Skin of body (tissue), 2 donors: ENCODE results near the gene PPFIA1. TPM values are rescaled to one million over a fixed set of nuclear protein-coding genes. Genes with fewer than 3 reads are reported as not detected.
"Not testable (repeated sequence)": the region's sequence is repeated elsewhere in the genome, so short reads cannot be mapped to it uniquely, and the experiment has no call there.

Experiments used
- DNase-seq: peaks from one replicate; lab custom pipeline; 2025; lab: John Stamatoyannopoulos, UW
- total RNA-seq: library from RNA; depleted of rRNA; stranded (reverse); fragments of >200 nt; gene quantifications from one replicate; pipeline ENCODE4 v1.2.3, GENCODE V29; 2014

The PPFIA1 gene
- total RNA-seq, 1 donor from 2014 or later, result 43.2 TPM

DNA sequence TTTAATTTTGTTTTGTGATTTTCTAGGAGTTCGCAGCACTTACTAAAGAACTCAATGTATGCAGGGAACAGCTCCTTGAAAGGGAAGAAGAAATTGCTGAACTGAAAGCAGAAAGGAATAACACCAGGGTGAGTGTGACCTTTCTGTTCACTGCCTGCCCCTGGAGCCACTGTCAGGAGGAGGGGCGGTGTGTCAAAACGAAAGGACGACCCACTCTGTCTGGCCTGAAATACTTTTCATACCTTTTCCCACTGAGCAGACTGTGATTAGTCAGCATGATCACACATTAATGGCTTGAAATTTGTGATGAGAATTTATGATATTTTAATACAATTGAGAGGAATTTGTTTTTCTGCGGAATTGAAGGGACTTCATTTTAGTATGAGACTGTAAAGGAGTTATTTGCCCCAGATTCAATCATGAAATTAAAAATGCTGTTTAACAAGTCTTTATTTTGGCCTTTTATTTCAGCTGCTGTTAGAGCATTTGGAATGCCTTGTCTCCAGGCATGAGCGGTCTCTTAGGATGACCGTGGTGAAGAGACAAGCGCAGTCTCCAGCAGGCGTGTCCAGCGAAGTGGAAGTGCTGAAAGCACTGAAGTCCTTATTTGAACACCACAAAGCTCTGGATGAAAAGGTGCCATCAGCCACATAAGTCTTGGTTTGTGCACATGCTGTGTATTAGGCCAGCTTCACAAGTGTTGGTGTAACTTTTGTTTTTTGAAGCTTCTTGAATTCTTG is 54.1 kb downstream of the PPFIA1 start:
- DNase-seq, result no peak

DNA sequence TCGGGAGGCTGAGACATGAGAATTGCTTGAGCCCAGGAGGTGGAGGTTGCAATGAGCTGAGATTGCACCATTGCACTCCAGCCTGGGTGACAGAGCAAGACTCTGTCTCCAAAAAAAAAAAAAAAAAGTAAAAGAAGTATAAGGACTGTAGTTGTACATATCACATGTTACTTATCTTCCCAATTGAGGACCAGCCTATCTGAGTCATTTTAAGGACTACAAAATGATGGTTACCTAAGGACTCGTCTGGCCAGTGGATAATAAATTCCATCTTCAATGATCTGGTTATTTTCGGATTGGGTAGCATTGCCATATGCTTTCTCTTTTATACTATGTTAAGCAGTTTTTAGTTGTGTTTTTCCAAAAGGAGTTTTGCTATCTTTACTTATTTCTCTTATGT is 55.3 kb downstream of the PPFIA1 start:
- DNase-seq, result no peak

GRCh38 chr11:70326365-70326811 is 55.9 kb downstream of the PPFIA1 start:
- DNase-seq, result peak; percentile 17

DNA sequence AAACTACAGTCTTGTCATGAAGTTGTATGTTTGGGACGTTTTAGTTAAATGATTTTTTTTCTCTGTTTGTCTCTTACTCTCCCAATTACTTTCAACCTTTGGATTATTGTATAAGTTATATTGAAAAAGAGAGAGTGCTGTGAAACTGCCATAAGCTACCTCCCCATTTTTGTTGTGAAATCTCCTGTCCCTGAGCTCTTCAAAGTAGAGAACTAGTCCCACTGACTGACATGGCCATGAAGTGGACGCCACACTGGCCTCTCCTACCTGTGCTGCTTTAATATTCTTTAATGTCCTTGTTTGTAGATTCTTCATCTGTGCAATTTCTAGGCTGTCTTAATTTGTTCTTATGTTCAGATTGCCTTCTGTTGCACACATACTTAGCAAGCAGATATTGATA is 56.3 kb downstream of the PPFIA1 start:
- no peak for DNase-seq

DNA sequence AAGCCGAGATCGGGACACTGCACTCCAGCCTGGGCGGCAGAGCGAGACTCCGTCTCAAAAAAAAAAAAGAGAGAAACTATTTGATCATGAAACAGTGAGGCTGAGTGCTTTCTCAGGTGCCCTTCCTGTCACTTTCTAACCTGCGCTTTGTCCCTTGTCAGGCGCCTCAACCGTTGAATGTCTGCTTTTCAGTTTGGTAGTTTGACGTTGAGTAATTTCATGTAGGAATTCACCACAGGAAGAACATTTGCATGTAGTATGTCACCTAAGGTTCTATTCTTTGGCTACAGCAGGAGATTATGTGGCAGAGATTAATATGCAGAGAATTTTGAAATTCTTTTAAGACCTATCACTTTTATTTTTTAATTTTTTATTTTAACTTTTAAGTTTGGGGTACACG is 57.2 kb downstream of the PPFIA1 start:
- no peak for DNase-seq

GRCh38 chr11:70328556-70328955 is 58.1 kb downstream of the PPFIA1 start:
- DNase-seq, result no peak

DNA sequence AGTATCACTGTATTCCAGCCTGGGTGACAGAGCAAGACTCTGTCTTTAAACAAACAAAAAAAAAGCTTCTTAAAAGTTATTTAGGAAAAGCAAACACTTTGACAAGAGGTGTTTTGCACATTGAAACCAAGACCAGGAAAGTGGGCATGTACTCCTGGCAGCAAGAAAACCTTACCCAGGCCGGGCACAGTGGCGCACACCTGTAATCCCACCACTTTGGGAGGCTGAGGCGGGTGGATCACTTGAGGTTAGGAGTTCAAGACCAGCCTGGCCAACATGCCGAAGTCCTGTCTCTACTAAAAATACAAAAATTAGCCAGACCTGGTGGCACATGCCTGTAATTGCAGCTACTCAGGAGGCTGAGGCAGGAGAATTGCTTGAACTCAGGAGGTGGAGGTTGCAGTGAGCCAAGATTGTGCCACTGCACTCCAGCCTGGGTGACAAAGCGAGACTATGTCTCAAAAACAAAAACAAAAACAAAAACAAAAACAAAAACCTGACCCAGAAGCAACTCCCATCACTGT is 60.9 kb downstream of the PPFIA1 start:
- not testable (repeated sequence) for DNase-seq

GRCh38 chr11:70331901-70332300 is 61.4 kb downstream of the PPFIA1 start:
- no peak for DNase-seq

DNA sequence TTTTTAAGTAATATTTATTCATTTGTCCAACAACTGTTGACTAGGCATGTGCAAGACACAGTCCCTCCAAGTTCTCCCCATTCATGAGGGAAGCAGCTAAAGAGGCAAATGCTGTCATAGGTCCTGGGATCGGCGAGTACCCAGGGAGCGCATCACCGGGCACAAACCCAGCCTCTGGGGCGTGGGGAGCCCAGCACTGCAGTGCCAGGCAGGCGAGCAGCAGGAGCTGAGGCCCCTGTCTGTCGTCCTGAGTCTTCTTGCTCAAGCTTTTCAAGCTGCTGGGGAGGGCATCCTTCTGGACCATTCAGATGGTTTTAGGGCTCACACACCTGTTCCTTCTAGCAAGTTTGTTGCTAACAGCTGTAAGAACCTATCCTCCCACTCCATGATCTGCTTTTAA is 62.1 kb downstream of the PPFIA1 start:
- no peak for DNase-seq

GRCh38 chr11:70333261-70333660 is 62.8 kb downstream of the PPFIA1 start:
- no peak for DNase-seq

DNA sequence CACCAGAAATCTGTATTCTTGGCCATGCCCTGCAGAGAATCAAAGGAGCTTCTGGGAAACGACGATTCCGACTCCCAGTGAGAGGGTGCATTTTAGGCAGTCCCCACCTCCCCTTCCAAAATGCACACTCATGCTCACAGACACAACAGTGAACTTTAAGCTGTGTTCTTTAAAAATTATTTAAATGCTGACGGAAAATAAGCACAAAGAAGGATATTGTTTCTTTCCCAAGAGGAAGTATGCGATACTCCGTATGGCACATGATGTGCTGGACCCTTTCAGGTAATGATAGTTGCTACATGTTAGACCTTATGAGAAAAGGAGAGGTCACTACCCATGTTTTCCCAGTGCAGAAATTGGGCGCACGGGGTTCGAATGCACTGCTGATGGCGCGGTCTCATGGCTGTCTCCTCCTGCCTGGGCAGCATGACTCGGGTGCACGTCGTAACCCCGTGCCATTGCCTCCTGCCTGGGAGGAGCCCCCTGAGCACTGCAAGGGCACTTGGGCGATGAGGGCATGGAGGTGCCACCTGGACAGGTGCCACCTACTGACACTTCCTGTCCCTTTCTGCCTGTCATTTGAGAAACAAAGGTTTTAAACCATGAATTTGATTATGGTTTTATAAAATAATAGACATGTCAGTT is 64.0 kb downstream of the PPFIA1 start:
- no peak for DNase-seq

DNA sequence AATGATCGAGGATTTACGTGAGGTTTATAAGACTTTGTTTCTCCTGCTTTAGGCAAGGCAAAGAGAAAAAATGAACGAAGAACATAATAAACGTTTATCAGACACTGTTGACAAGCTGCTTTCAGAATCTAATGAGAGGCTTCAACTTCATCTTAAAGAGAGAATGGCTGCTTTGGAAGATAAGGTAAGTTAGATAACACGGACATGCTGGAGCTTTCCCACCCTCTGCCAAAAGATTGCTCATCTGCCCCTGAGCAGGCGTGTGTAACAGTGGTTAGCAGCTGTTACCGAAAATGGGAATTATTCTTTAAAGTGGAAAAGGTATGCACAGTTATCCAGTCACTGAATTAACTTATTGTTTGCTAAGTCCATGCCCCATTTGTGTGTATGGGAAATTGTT is 65.0 kb downstream of the PPFIA1 start:
- DNase-seq, result no peak

DNA sequence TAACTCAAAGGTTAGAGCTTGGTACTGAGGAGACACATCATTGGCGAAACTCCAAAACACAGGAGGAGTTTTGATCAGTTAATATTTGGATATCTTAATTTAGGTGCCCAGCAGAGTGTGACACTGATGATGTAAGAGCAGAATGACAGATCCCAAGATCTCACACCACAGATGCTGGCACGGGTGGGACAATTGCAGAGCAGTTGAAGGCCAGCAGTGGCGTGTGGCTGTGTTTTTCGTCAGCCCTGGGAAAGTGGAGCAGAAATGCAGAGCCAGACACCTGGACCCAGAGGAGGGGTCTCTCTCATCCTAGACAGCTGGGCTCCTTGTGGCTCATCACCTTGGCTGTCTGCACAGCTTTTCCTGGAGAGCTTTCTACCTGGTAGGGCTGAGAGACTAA is 68.1 kb downstream of the PPFIA1 start:
- no peak for DNase-seq

DNA sequence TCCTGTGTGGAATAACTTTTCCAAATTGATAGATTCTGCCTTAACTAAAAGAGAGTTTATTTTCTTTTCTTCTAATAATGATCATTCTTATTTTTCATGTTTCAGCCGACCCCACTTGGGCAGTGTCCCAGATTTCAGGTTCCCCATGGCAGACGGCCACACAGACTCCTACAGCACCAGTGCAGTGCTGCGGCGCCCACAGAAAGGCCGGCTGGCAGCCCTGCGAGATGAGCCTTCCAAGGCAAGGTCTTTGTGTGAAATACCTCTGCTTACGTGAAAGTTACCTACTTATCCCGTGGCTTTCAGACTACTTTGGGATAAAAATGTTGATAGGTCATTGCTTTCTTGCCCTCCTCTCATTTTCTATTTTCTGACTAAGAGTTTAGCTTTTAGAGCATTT is 68.6 kb downstream of the PPFIA1 start:
- DNase-seq, result no peak

- DNase-seq, result no peak
These were observed 71.5 kb downstream of the PPFIA1 start for GRCh38 chr11:70341881-70342429.

GRCh38 chr11:70343636-70344035 is 73.1 kb downstream of the PPFIA1 start:
- no peak for DNase-seq

- DNase-seq, result no peak
These were observed 77.7 kb downstream of the PPFIA1 start for GRCh38 chr11:70348191-70348590.

GRCh38 chr11:70348608-70349007 is 78.1 kb downstream of the PPFIA1 start:
- no peak for DNase-seq

- no peak for DNase-seq
These were observed 81.2 kb downstream of the PPFIA1 start for GRCh38 chr11:70351646-70352045.

GRCh38 chr11:70352100-70352499 is 81.6 kb downstream of the PPFIA1 start:
- DNase-seq, result no peak

GRCh38 chr11:70352601-70353000 is 82.1 kb downstream of the PPFIA1 start:
- no peak for DNase-seq

DNA sequence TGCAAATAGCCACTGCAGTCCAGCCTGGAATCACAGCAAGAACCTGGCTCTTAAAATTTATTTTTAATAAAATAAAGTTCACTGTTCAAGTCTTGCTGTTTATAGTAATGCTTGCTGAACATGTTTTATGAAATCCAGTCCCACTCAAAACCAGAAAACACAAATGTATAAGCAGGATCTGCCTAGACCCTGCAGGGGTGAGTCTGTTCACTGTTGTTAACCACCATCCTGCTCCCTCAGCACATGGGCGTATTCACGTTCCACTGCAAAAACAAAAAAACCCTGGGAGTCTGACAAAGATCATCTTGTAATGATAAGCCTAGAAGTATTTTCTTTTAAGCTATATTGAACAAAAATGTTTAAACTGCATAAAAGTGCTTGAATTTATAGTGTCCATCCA is 82.8 kb downstream of the PPFIA1 start:
- no peak for DNase-seq
